Ecto neural progenitor cell (in vitro differentiated cells): ENCODE data around the gene DICER1.
A peak's percentile ranks its signal among the peaks of the same experiment; 100 is the strongest.
"Not testable (repeated sequence)": the region's sequence is repeated elsewhere in the genome, so short reads cannot be mapped to it uniquely, and the experiment has no call there.

ENCODE experiments used
- DNase-seq: peaks from one replicate; pipeline ENCODE4 v3.0.0-alpha.2; 2018; ENCODE audit warnings: low spot score

Gene DICER1, protein sequence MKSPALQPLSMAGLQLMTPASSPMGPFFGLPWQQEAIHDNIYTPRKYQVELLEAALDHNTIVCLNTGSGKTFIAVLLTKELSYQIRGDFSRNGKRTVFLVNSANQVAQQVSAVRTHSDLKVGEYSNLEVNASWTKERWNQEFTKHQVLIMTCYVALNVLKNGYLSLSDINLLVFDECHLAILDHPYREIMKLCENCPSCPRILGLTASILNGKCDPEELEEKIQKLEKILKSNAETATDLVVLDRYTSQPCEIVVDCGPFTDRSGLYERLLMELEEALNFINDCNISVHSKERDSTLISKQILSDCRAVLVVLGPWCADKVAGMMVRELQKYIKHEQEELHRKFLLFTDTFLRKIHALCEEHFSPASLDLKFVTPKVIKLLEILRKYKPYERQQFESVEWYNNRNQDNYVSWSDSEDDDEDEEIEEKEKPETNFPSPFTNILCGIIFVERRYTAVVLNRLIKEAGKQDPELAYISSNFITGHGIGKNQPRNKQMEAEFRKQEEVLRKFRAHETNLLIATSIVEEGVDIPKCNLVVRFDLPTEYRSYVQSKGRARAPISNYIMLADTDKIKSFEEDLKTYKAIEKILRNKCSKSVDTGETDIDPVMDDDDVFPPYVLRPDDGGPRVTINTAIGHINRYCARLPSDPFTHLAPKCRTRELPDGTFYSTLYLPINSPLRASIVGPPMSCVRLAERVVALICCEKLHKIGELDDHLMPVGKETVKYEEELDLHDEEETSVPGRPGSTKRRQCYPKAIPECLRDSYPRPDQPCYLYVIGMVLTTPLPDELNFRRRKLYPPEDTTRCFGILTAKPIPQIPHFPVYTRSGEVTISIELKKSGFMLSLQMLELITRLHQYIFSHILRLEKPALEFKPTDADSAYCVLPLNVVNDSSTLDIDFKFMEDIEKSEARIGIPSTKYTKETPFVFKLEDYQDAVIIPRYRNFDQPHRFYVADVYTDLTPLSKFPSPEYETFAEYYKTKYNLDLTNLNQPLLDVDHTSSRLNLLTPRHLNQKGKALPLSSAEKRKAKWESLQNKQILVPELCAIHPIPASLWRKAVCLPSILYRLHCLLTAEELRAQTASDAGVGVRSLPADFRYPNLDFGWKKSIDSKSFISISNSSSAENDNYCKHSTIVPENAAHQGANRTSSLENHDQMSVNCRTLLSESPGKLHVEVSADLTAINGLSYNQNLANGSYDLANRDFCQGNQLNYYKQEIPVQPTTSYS (N-terminal part only)

DNA sequence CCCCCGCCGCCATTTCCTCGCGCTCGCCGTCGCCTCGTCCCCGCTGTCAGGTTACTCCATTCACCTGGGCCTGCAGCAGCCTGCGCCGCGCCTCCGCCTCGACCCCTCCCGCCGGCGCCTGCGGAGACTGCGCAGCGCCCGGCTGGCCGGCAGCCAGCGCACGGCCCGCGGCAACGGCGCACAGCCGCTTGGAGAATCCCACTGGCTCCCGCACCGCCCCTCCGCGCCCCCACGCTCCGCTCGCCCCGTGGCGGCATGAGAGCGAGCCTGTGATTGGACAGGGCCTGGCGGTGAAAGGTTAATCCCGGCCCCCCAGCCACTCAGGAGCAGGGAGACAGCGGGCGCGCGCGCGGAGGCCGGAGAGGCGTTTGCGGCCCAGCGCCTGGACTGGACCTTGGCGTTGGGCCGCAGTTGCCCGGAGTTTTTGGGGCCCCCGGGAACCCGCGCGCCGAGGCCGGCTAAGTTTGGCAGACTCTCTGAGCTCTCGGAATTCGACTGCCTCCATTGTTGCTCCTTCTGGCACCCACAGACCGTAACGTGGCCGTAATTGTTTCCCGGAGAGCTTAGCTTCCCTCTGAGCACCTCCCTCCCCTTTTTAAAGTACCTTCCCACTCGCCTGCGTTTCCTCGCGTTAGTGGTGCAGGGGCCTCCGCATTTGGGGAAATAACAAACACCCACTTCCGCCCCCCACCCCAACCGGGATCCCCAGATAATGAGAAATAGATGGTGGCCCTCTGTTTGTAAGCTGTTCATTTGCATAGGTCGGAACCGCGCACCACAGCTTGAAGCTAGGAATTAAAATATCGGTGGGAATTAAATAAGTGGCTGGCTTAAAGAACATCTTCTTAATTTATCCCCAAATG lies at the start of gene DICER1:
Gene DICER1, minus strand, starts transcription at position 203 of the 863 bp plus-strand sequence. CDS start 24,071 bp downstream, outside the sequence.
- DNase-seq, result peak; percentile 99

DNA sequence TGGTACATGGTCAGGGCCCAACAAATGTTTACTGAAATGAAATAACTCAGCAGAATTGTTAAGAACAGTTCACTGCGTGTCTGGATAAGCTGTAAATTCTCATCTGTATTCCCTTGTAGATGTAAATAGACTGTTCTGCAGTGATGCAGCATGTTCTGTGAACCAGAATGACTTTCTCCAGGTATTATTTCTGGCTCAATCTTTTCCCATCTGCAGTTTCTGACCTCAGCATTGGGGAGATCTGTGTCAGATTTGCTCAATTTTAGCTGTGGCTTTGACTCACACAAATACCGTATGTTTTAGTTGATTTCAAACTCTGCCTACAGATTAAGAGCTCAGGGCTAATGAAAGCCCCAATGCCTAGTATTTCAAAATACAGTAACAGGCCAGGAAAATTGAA lies 49.2 kb upstream of the DICER1 start:
- DNase-seq, result no peak

DNA sequence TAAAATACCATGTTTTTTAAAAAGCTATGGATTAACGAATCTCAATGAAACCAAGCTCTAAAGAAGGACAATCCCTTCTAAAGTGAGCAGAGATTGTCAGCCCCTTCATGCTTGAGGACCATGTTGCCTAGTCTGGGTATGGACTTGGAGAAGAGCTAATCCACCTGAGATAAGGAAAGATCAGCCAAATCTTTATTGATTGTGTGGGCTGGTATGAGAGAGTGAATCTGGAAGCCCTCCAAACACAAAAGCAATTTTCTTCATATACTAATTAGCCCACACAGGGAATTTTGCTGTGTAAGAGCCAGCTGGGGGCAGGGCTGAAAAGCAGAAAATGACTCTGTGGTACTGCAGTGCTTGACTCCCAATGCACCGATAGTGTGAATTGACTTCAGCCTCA lies 47.4 kb upstream of the DICER1 start:
- no peak for DNase-seq

DNA sequence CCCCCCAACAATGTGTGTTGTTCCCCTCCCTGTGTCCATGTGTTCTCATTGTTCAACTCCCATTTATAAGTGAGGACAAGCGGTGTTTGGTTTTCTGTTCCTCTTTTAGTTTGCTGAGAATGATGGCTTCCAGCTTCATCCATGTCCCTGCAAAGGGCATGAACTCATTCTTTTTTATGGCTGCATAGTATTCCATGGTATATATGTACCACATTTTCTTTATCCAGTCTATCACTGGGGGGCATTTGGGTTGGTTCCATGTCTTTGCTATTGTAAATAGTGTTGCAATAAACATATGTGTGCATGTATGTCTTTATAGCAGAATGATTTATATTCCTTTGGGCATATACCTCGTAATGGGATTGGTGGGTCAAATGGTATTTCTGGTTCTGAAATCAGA lies 44.4 kb upstream of the DICER1 start:
- not testable (repeated sequence) for DNase-seq

DNA sequence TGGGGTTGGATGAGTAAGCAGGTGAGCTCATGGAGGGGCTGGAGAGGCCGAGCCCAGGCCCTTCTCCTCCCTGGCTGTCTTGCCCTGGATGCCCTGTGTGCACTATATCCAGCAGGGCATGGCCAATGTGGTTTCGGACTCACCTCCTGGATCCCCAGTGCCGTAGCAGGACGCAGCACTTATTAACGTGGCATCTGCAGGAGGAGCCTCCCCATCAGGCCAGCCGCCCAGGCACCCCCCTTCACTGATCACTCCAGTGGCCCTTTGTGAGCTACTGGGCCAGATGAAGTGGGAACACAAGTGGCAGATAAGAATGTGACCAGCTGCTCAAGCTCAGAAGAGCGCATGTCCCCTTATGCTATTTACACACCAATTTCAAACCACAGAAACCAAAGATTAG lies 43.1 kb upstream of the DICER1 start:
- DNase-seq, result no peak

DNA sequence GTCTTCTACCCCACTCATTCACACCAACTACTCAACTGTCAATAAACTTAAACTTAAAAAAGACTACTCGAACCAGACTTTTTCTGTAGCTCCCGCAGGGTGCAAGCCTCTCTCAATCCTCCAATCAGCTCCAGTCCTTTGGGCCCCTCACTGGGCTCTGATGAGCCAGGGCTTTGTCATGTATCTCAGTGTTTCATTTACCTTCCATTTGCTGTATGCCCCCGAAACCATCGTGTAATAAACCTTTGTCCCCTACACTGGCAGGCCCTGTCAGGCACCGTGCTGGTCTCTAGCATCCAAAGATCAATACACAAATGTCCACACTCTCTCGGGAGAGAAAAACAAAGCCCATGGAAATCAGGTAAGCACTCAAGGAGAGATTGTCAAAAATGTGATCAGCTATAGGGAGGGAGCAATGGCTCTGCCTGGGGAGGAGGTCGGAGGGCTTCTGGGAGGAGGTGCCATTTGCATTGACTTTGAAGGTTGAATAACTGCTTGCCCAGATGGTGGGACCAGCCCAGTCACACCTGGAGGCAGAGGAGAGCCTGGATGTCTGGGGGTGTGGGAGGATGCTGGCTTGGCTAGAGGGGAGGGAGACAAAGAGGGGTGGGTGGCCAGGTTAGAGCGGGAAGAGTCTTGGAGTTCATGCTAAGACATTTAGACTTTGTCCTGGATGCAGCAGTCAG lies 42.1 kb upstream of the DICER1 start:
- no peak for DNase-seq

DNA sequence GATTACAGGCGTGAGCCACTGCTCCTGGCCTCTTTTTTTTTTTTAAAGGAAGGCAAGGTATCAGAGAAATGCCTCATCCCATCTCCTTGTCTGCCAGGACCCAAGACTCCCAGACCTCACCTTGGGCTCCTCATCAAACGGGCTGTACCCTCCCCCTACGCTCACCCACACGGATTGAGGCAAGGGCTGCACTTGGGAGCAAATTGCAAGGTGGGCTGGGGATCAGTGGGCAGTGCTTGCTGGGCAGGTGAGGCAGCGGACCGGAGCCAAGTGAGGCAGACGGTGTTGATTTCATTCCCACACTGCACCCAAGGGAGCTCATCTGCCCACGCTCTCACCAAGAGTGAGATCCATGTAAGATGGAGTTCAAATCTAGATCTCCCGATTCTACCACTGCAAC lies 41.0 kb upstream of the DICER1 start:
- no peak for DNase-seq

DNA sequence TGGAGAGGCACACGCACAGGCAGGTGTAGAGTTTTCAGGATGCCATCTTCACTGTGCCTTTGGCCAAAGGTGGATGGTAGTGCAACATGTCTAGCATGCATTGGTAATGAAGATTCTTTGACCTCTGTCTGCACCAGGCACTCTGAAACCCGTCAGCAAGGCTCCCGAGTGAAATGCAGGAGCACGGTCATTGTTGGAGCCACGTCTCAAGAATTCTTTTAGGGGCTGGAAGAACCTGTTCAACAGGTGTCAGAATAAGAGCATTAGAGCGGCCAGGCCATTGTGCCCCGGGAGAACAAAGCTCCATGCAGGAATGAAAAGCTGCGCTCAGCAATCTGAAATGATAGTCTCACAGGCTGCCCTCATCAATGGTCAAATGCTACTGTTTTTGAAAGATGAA lies 40.2 kb upstream of the DICER1 start:
- DNase-seq, result no peak

DNA sequence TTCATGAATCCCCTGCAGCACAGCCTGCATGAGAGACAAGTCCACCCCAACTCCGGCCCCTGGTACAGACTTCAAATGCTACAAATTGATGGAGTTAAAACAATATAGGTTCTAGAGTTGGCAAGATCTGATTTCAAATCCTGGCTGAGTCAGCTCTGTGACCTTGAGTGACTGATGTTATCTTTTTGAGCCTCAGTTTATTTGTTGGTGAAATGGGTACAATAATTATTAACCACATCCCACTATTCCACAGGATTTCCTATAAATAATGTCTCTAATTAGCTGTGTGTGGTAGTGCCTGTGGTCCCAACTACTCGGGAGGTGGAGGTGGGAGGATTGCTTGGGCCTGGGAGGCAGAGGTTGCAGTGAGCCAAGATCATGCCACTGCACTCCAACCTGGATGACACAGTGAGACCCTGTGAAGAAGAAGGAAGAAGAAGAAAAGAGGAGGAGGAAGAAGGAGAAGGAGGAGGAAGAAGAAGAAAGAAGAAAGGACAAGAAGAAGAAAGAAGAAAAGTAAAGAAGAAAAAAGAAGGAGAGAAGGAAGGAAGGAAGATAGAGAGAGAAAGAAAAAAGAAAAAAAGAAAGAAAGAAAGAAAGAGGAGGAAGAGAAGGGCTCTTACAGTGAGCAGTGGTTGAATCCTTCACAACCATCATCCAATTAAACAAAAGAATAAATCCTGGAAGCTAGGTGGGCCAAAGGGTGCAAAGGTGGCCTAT lies 39.7 kb upstream of the DICER1 start:
- DNase-seq, result no peak

DNA sequence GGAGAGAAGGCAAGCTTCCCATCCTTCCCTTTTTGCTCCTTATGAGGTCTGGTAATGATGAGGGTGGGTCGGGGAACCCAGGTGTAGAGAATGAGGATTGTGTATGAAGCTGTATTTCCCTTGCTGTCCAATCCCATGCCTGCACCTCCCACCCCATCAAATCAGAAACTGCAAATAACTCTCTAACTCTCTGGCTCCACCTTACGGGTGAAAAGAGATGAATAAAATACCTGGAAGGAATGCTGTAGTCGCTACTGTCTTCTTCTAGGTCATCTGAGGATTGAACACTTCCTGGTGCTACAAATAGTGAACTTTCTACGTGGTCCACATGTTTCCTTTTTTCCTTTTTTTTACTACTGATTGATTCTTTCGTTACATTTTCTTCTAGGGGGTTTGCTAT lies 38.9 kb upstream of the DICER1 start:
- DNase-seq, result no peak

DNA sequence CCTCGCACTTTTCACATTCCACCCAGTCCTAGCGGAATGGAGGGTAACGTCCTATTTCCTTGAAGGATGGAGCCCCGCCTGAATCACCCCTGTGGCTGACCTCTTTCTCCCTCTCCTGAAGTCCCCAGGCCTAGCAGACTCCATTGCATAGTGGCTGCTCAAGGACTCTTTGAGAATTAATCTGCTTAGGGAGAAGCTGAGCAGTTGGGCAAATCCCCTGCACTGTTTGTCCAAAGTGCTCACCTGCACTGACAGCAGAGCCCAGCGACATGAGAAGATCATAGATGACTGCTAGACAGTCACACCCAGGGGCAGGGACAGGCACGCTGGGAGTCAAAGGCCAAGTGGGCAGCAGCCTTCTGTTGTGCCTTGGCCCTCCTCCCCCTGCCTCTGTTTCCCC lies 37.7 kb upstream of the DICER1 start:
- DNase-seq, result no peak

DNA sequence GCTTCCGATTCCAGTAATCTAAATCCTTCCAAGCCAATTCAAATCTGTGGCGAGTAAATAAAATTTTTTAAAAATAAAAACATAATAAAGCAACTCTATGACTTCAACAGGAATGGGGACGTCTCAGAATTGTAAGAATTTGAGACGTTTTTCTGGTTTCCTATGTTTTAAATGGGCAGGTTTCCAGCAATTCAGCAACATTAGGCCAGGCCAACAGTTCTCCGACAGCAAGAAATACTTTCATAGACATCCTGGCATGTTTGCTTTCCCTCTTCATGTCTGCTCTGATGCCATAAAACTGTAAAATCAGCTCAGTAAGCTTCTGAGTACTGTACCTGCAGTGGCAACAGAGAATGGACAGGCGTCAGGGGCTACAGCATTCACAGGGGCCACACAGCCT lies 35.8 kb upstream of the DICER1 start:
- no peak for DNase-seq

DNA sequence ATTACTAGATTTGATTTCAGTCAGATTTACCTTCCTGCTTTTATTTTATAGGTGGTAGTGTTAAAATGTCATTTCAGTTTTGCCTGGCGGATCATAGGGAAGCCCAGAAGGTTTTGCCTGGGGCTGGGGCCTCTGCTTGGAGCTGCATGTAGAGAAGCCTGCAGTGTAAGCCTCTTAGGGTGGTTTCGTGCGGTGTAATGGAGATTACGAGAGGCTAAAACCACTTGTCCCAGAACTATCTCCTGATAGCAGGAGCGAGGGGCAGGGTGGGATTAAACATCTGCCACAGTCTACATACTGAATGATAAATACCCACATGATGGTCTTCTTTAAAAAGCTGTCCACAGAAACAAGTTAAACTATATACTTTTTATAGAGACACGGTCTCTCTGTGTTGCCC lies 35.0 kb upstream of the DICER1 start:
- DNase-seq, result no peak

DNA sequence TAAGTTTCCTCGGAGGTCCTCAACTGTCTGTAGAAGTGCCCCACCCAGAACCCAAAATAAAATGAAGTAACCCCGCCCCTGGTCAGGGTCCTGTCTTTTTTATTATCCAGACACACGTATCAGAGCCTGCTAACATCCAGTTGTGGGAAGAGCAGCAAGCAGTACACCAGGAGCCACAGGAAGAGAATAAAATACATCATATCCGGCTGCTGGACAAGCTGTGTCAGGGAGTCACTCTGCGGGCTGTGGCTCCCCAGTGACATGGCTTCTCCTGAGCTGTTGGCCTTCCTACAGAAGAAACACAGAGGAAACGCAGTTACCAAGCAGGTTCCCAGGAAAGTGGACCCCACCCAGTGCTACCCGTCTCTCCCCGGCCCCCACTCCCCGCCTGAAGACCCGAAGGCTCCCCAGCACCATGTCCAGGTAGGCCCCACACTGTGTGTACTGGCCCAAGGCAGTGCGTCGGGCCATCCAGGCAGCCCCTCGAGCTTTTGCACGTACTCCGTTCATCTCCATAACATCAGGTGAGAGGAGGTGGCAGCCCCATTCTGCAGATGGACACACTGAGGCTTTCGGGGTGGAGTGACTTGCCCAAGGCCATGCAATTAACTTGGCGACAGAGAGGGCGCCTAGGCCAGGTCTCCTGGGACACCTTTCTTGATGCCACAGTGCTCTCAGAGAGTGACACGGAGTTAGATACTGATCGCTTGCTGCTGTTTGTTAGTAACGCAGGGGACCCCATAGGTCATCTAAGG lies 34.3 kb upstream of the DICER1 start:
- no peak for DNase-seq

DNA sequence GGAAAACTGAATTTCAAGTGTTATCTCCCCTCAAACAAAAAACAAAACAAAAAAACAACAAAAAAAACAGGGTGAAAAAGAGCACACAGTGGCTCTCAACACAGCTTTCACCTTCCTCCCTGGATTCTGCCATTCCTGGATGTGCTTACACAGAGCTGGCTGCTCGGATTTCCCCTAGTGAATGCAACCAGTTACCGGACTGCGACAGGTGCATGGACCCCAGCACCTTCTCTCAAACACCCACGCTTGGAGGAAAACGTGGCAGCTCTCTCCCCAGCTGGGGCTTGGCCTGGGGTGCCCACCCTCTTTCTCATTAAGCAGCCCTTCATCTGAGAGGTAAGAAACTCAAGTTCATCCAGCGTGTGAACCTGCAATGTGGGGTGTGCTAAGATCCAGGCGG lies 33.5 kb upstream of the DICER1 start:
- DNase-seq, result no peak

DNA sequence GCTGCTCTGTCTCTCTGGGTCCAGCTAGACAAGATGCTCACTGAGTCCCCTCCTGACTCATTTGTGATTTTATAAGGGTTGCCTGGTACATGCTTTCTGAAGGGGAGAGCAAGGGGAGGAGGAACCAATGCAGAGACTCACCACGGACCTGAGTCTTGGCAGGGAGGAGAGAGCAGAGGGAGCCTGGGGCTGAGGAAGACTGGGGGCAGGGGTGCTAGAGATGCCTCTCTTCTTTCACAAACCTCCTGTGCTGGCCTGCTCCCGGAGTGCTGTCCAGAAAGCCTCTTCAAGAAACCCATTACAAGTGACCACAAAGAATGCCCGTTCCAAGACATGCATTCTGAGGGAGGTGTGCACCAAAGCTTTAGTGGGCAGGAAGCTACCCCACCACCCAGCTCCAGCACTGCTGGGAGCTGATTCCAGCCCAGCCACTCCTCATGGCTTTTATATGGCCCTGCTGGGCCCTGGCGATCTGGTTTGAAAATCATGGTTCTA lies 33.1 kb upstream of the DICER1 start:
- DNase-seq, result no peak

DNA sequence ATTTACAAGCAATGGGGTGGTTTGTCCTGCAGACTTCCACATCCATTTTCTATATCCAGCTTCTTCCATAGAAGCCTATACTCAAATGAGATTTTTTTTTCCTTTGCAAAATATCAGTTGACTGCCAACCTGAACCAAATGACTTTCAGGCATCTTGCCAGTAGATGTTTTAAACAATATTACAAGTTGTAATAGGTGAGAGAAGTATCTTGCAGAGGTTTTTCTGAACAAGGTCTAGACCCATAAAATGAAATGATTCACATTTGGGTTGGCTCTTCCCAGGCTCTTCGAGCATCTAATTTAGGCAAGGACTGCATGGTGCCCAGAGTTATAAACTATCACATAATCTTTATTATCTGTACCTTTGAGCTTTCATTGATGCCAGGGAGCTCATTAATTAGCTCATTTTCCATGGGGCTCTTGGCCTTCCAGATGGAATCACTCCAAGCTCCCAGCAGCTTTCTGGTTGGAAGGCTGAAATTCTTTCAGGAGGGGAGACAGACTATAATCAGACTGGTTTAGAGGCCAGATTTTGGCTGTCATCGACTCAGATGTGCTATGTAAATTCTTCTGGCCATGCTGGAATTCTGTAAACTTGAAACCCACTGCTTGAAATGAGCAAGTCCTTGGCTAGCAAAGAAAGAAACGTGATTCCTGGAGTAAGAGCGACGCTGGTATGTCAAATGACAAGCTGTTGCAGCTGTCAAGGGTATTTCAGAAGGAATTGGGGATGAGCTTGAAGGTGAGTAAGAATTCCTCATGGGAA lies 32.2 kb upstream of the DICER1 start:
- no peak for DNase-seq

DNA sequence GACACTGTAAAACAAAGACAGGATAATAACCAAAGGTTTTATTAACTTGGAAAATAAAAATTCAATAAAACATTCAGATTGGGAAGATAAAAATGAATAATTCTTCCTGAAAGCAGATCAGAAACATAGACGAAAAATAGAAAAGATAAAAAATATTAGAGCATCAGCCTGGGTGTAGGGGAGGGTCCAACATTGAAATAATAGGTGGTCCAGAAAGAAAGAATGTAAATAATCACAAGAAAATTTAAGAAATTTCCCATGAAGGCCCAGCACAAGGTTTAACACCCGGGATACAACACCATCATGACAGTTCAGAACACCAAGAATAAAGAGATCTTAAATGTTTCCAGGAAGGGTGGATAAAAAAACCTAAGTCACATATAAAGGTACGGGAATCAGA lies 31.1 kb upstream of the DICER1 start:
- DNase-seq, result no peak
